Measurements from ENCODE around the gene GOLGA6D.
"Not testable (repeated sequence)": the region's sequence is repeated elsewhere in the genome, so short reads cannot be mapped to it uniquely, and the experiment has no call there.

GOLGA6D gene

GRCh38 chr15:75282572-75282971 lies at the start of gene GOLGA6D:
Gene GOLGA6D (plus strand): TSS chr15:75282835. CDS start chr15:75282876, 41 bp downstream.
- not testable (repeated sequence) for DNase-seq (ENCODE audit: low read depth in 2 of 3, low spot score in 1 of 3)

GRCh38 chr15:75233504-75234190 lies 49.0 kb upstream of the GOLGA6D start:
- no peak for DNase-seq (ENCODE audit: low read depth in 2 of 3, low spot score in 1 of 3)

- DNase-seq (ENCODE audit: low read depth in 2 of 3, low spot score in 1 of 3), result no peak
Observed at GRCh38 chr15:75234191-75234810, 48.3 kb upstream of the GOLGA6D start.

DNA sequence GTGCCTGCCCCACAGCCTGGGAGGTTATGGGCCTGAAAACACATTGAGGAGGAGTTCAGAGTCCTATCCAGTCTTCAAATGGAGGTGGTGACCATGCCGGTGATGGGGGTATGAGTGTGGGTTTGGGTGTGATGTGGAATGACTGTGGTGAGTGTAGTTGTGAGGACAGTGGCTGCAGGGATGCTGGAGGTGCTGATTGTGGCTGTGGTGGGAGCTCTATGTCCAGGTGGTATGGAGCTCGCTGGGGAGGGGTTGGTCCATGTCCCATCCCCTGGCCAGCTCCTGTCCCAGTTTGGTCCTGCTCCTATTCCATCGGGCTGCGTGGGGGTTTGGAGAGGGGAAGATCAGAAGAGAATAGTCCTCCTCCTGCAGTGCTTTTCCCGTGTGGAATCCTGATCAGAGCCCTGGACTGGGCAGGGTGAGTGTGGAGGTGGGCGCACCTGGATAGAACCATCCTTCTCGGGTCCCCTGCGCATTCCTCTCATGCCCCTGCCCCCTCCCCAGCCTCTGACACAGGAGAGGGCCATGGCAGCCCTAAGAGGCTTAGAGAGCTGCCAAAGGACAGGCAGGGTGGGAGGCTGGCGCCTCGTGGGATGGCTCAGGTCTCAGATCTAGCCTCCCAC lies 47.5 kb upstream of the GOLGA6D start:
- DNase-seq (ENCODE audit: low read depth in 2 of 3, low spot score in 1 of 3), result no peak

- no peak for DNase-seq (ENCODE audit: low read depth in 2 of 3, low spot score in 1 of 3)
Observed at GRCh38 chr15:75235760-75236729, 46.6 kb upstream of the GOLGA6D start.

GRCh38 chr15:75237316-75237982 lies 45.2 kb upstream of the GOLGA6D start:
- DNase-seq (ENCODE audit: low read depth in 2 of 3, low spot score in 1 of 3), result no peak

GRCh38 chr15:75238150-75238549 lies 44.5 kb upstream of the GOLGA6D start:
- DNase-seq (ENCODE audit: low read depth in 2 of 3, low spot score in 1 of 3), result no peak

- DNase-seq (ENCODE audit: low read depth in 2 of 3, low spot score in 1 of 3), result not testable (repeated sequence)
Observed at GRCh38 chr15:75245741-75246140, 36.9 kb upstream of the GOLGA6D start.

GRCh38 chr15:75248991-75249390 lies 33.6 kb upstream of the GOLGA6D start:
- DNase-seq (ENCODE audit: low read depth in 2 of 3, low spot score in 1 of 3), result not testable (repeated sequence)

DNA sequence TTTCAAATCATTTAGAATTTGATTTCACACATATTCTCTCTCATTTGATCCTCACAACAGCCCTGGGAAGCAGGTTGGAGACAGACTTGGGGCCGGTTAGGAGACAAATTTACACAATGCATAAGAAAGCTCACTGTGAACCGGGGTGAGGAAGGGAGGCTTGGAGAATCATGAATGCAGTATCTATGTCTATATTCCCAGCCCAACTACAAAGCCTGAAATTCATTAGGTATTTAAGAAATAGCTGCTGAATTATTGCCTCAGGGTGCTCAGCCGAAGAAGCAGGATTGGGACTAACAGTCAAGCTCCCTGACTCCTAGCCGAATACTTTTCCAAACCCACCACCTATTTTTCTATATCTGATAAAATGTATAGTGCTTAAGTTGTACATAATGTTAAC lies 32.9 kb upstream of the GOLGA6D start:
- DNase-seq (ENCODE audit: low read depth in 2 of 3, low spot score in 1 of 3), result no peak

- not testable (repeated sequence) for DNase-seq (ENCODE audit: low read depth in 2 of 3, low spot score in 1 of 3)
Observed at GRCh38 chr15:75251343-75251742, 31.3 kb upstream of the GOLGA6D start.

- not testable (repeated sequence) for DNase-seq (ENCODE audit: low read depth in 2 of 3, low spot score in 1 of 3)
Observed at GRCh38 chr15:75252285-75252684, 30.4 kb upstream of the GOLGA6D start.

GRCh38 chr15:75258034-75258433 lies 24.6 kb upstream of the GOLGA6D start, which contains the start of gene GOLGA6C:
Gene GOLGA6C (plus strand): TSS chr15:75258334. CDS start chr15:75258599, 265 bp downstream.
- not testable (repeated sequence) for DNase-seq (ENCODE audit: low read depth in 2 of 3, low spot score in 1 of 3)

DNA sequence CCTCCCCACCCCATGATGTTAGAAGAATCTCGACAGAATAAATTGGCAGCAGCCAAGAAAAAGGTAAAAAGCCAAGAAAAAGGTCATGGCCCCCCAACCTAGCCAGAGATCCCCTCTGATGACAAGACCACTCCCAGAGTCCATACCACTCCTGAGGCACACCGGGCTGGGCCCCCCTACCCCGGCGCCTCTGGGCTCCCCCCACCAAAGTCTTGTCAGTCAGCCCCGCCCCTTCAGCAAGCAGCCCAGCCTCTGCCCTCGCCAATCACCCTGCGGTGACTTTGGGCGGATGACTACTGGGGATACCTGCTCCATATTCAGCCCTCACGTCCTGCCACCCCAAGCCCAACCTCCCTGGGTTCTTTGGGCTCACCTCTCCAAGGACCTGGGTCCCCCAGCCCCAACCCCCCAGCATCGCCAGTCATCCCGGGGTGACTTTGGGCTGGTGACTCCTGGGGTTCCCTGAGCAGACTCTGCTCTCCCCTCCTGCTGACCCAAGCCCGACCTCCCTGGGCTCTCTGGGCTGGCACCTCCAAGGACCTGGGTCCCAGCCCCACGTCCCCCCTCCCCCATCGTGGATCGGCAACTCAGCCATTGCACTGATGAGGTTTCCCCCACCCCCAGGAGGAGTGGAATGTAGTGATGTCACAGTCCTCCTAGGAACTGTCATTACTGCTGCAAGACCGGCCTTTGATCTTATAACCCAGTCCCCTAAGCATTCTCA lies 23.9 kb upstream of the GOLGA6D start:
- DNase-seq (ENCODE audit: low read depth in 2 of 3, low spot score in 1 of 3), result not testable (repeated sequence)

GRCh38 chr15:75259873-75260272 lies 22.8 kb upstream of the GOLGA6D start:
- not testable (repeated sequence) for DNase-seq (ENCODE audit: low read depth in 2 of 3, low spot score in 1 of 3)

DNA sequence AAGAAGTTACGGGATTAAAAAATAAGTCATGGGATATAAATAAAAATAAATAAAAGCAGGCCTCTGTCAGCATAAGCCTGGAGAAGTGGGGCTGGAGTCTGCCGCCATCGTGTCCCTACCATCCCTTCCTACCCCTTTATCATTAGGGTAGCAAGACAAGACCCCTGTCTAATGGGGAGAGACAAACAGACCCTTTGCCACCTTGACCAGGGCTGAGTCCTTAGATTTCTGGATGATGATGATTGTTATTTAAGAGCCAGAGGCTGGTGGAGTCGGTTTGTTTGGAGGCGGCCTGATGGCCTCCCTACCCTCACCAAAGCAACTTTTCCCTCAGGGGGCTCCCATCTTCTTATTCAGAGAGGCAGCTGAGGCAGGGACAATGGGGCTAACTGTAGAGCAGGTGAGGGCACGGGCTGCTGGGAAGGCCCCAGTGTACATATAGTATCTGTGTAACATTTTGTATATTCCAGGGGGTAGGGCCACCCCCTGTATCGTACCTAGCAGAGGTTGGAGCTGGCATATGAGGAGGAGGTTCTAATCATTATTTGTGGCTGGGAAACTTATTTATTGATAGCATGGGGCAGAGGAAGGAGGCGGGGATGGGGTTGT lies 8.8 kb upstream of the GOLGA6D start:
- DNase-seq (ENCODE audit: low read depth in 2 of 3, low spot score in 1 of 3), result not testable (repeated sequence)

GRCh38 chr15:75274509-75275107 lies 8.0 kb upstream of the GOLGA6D start:
- peak; percentile 45 to 87 (median 56) for DNase-seq (ENCODE audit: low read depth in 2 of 3, low spot score in 1 of 3)

- DNase-seq (ENCODE audit: low read depth in 2 of 3, low spot score in 1 of 3), result not testable (repeated sequence)
Observed at GRCh38 chr15:75275617-75276016, 7.0 kb upstream of the GOLGA6D start.

DNA sequence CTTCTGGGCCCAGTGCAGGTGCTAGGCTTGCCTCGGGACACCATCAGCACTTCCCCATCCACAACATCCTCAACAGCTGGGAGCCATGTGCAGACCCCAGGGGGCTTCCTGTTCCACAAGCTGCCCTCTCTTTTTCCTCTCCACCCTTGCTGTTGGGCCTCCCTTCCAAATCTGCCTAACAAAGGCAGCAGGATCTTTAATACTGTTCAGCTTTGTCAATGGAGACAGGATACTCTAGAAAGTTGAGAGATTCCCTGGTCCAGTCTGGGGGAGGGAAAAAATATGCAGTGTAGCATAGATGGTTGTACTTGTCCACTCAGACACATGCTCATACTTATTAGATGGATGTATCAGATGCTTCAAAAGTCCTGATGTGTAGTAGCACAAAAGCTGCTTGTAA lies 4.1 kb upstream of the GOLGA6D start:
- DNase-seq (ENCODE audit: low read depth in 2 of 3, low spot score in 1 of 3), result not testable (repeated sequence)
